Stimulated activated CD8-positive, alpha-beta memory T cell treated with anti-CD3 and anti-CD28 coated beads, Interleukin-2, amount 100 ng/mL, for 48 hours (primary cell): ENCODE measurements around the gene RNMT.
A peak's percentile ranks its signal among the peaks of the same experiment; 100 is the strongest.
"Not testable (repeated sequence)": the region's sequence is repeated elsewhere in the genome, so short reads cannot be mapped to it uniquely, and the experiment has no call there.

Source experiments
- DNase-seq, 2 donors: peaks; one replicate each; pipeline ENCODE4 v3.0.0-alpha.2; 2020; ENCODE audit warnings: low read depth in 2 of 2

The RNMT gene

DNA sequence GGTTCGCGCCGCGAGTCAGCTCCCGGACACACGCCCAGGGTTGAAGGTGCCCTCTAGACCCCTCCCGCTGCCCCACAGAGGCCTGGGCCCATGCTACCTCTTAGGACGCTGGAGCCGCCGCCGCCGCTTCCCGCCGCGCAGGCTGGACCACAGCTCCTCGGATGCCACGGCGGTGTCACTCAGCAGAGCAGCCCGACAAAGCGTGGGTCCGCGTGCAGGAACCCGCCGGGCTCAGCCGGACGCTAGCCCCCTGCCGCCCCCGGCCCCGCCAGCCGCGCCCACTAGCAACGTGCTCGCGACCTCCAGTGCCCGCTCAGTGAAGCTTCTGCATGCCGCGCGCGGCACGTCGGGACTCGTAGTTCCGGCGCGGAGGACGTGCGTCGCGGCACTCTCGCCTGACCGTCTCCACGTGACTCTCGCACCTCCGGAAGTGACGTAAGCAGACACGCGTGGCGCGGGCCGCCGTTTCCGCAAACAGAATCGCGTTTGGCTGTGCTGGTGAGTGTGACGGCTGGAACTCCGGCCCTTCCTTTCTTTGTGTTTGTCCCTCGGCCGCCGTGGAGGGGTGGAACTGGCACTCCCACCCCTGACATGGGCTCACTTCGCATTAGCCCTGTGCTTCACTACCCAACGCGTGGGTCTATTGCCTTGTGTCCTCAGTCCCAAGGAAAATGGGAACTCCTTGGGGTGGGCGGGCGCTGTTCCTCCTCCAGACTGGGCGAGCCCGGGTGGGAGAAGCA, at the start of gene RNMT, which contains the start of gene FAM210A:
TSS of gene RNMT (plus strand) at position 442 of the 740 bp plus-strand sequence. CDS start 4,845 bp downstream, outside the sequence.
TSS of gene FAM210A (minus strand) at position 327 of the 740 bp plus-strand sequence. CDS start 44,481 bp downstream, outside the sequence.
- DNase-seq, result peak; percentile 91 to 92

DNA sequence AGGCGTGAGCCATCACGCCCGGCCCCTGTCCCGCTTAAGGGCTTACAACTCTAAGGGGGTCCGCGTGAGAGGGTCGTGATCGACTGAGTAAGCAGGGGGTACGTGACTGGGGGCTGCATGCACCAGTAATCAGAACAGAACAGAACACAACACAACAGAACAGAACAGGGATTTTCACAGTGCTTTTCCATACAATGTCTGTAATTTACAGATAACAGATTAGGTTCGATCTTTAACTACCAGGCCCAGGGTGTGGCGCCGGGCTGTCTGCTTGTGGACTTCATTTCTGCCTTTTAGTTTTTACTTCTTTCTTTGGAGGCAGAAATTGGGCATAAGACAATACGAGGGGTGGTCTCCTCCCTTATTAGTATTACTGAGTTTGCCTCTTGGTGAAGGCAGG, 49.1 kb upstream of the RNMT start:
- DNase-seq, result not testable (repeated sequence)

DNA sequence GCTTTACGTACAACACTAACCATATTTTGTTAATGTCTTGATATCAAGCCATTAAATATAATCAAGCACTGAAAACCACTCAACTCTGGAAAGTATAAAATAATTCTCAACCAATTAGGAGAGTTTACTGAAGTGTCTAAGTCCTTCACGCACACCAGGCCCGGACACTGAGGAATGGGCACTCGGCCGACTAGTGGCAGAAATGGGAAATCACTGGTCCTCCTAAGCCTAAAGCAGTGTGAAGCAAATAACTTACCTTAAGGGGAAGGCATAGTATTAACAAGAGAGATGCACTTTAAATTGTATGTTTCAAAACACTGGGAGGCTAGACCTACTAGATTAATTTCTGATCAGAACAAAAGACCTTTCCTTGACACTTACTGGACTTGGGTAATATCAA, 45.9 kb upstream of the RNMT start:
- no peak for DNase-seq

DNA sequence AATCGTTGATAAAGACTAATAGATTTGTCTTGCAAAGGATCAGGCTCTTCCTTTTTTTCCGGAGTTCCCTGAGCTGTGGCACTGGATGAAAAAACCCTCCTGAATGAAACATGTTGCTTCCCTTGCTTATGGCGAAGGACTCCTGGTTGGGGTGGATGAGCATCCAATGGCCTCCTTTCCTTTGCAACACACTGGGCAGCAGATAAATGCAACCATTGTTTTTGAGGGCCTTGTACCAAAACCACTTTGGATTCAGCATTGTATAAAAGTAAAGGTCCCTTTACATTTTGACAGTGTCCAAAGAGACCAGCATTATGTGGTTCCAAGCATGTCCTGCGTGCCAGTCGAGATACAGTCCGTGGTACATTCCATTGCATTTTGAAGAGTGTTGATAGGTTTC, 44.8 kb upstream of the RNMT start:
- DNase-seq, result no peak

DNA sequence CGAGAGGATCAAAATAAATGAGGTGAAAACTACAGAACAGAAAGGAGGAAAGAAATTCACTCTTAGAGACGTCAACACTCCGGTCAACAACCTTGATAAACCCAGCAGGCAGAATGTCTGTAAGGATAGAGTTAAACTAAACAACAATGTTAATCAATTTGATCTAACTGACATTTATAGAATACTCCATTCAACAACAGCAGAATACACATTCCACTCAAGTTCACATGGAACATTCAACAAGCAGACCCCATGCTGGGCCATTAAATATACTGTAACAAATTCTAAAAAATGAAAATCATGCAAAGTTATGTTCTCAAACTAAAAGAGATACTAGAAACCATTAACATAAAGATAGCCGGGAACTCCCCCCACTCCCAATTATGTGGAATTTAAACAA, 41.9 kb upstream of the RNMT start:
- DNase-seq, result no peak

DNA sequence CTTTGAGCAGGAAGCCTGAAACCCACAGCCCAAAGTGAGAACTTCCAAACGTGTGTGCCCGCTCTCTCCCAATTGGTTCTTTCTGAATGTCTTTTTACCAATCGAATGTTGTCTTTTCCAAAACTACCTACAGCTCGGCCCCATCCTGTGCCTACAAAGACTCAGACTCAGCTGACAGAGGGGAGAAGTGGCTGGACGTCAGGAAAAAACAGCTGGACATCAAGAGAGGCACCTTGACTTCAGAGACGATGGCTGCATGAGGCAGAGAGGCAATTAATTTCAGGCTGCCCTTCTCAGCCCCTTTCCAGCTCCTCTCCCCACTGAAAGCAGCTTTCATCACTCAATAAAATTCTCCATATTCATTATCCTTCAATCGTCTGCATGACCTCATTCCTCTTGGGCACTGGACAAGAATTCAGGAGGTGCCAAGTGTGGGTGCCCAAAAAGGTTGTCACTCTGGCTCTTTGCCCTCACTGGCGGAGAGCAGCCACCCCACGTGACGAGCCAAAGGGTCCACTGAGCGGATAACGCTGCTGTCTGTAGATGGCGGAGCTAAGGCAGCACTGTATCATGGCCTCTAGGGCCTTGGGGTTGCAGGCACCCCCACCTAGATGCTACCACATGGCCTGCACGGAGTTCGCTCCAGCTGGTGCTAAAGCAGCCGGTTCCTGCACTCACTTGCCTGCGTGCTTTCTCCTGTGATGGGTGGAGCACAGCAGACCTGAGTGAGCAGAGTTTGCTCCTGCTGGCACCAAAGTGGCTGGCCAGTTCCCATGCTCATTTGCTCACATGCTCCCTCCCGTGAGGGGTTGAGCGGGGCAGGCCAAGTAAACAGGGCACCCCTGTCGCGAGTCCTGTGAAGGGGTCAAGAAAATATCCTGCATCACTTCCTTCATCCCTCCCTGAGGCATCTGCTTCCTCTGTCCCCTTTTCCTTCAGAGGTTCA, 38.0 kb upstream of the RNMT start:
- DNase-seq, result no peak

DNA sequence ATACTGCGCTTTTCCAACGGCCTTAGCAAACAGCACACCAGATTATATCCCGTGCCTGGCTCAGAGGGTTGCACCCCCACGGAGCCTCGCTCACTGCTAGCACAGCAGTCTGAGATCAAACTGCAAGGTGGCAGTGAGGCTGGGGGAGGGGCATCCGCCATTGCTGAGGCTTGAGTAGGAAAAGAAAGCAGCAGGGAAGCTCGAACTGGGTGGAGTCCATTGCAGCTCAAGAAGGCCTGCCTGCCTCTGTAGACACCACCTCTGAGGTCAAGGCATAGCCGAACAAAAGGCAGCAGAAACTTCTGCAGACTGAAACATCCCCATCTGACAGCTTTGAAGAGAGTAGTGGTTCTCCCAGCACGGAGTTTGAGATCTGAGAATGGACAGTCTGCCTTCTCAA, 36.4 kb upstream of the RNMT start:
- not testable (repeated sequence) for DNase-seq

DNA sequence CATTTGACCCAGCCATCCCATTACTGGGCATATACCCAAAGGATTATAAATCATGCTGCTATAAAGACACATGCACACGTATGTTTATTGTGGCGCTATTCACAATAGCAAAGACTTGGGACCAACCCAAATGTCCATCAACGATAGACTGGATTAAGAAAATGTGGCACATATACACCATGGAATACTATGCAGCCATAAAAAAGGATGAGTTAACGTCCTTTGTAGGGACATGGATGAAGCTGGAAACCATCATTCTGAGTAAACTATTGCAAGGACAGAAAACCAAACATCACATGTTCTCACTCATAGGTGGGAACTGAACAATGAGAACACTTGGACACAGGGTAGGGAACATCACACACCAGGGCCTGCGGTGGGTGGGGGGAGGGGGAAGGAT, 31.1 kb upstream of the RNMT start:
- DNase-seq, result not testable (repeated sequence)

DNA sequence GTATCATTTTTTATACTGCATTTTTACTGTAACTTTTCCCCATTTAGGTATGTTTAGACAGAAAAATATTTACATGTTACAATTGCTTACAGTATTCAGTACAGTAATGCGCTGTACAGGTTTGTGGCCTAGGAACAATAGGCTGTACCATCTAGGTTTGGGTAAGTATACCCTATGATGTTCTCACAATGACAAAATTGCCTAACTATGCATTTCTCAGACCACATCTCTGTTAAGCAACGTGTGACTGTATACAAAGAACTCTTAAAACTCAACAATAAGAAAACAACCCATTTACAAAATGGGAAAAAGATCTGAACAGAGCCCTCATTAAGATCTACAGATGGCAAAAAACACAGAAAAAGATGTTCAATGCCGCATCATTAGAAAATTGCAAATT, 29.5 kb upstream of the RNMT start:
- DNase-seq, result no peak

DNA sequence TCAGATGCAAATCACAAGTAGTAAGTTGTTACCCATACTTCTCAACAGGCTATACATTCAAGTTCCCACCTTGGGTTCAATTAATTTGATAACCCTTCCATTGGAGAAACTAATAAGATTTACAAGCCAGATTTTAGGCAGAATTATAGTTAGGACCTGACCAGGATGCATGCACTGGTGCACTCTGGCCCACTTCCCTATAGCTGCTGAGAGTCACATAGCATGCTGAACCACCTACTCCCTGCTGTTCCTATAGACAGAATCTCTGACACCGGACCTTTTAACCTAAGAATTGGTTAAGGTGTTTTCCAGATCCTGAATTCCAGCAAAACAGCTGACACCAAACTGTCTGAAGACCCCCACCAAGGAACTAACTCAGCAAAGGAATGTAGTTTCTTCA, 26.3 kb upstream of the RNMT start:
- no peak for DNase-seq

DNA sequence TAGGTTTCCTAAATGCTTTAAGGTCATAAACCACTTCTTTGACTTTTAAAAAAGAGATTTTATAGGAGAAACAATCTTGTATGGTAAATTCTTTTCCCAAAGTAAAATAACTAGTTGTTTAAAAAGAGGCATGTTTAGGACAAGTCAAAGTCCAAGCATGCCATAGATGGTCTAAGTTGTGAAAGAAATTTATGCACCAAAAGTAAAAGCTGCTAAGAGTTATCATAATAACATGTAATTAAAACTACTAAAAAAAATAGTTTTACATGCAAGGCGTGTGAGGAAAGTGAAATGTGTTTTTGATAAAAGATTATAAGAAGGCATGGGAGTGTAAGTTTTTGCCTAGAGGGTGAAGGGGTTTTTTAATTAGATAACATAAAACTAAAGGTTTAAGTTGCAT, 22.6 kb upstream of the RNMT start:
- DNase-seq, result no peak

DNA sequence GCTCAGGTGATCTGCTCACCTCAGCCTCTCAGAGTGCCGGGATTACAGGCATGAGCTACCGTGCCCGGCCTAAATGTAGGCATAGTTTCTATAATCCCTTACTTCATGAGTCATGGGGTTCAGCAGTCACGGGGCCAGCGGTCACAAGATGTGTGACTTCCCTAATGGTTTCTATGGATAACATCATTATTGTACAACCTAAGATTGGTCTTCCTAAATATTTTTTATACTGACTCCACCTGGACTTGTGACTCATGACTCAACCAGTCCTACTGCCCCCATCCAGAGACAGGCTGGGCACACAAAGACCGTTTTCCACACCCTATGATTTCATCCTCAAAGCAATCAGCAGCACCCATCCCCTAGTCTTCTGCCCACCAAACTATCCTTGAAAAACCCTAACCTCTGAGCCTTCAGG, 16.1 kb upstream of the RNMT start:
- DNase-seq, result no peak

DNA sequence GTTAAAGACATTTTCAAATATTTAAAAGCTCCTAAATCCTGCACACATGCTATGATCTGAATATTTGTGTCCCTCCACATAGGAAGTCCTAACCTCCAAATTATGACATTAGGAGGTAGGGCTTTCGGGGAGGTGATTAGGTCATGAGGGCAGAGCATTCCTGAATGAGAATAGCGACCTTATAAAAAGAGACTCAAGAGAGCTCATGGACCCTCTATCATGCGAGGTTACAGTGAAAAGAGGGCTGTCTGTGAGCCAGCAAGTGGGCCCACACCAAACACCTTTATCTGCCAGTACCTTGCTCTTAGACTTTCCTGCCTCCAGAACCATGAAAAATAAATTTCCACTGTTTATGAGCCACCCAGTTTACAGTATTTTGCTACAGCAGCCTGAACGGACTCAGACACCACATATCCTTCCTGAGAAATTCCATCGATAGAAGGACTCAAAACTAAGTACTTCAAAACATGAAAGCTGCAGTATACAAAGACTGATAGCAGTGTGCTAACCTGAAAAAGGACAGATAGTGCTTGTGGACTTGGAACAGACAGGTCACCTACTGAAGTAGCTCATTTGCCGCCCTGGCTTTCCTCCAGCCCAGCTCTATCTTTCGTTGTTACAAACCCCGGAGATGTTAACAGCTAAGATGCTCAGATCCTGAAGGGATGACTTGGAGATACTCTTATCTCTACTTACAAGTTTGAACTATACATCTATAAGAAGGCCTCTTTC, 13.9 kb upstream of the RNMT start:
- no peak for DNase-seq

DNA sequence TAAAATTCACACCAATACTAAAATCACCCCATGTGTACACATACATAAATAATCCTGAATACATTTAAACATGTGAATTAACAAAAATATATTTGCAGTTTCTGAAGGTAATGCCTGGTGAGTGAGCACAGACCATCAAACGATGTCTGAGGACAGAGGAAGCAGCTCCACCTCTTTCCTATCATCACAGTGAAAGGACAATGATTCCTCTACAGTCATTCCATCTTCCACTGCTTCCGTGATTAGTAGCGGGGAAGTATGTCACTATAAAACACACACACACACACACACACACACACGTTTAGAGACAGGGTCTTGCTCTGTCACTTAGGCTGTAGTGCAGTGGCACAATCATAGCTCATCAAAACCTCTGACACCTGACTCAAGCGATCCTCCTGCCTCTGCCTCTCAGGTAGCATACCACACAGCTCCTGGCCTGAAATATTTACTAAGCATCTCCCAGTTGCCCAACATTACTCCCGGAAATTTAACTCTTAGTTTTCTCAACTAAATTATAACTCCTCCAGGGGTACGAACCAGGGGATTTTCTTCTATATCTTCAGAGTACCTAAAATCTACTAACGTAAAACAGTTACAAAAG, 12.9 kb upstream of the RNMT start:
- DNase-seq, result no peak

DNA sequence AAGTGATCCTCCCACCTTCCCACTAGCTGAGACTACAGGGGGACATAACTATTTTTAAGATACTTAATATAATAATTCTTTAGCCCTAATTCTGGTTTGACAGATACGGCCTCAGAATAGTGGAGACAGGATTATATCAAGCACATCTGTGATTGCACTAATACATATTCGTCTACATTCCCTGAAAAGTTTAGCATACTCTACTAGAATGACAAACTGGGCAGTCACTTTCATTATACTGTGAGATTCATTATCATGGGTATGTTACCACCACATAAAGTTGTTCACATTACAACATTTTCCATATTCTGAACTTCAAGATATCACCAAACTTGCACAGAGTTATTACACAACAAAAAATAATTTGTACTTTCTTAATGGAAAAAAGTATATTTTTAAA, 11.1 kb upstream of the RNMT start:
- no peak for DNase-seq

DNA sequence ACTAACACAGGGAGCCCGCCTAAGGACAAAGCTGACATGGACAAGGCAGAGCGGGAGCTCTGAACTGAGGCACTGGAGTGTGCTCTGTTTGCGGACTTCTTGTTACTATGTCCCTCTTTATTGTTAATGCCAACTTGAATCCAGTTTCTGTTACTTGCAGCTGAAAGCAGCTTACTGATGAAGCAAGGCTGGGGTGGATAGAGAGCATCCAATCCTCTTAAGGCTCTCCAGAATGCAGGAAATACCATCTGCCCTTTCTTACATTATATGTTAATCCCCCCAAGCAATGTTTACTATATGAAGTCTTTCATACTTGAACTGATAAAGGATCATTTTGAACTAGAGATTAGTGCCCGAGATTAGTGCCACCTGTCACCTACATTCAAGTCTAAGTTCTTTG, 9.6 kb upstream of the RNMT start:
- no peak for DNase-seq

DNA sequence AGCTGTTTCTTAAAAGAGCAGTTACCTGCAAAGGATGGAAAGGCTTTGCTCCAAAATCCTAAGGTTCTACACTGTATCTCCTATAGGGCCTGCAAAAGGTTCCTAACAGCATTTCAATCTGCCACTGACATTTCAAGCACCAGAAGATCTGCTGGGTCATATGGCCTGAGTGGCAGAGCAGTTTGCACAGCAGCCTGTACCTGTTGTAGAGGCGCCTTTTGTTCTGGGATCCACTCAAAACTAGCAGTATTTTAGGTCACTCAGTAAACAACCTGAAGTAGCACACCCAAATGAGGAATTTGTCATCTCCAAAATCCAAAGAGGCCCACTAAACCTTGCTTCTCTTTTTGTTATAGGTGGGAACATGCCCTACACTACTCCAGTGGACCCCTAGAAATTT, 6.3 kb upstream of the RNMT start:
- no peak for DNase-seq

DNA sequence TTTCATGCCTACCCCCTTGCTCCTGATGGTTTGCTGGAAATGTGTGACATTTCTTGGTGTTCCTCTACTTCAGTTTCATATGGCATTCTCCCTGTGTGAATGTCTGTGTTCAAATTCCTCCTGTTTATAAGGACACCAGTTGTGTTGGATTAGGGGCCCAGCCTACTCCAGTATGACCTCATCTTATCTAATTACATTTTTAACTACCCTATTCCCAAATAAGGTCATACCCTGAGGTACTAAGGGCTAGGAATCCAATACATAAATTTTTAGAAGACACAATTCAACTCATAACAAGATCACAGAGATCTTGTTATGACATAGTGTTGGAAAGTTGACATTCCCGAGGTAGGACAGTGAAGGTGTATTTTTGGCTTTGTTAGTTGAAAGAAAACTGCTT, 5.6 kb upstream of the RNMT start:
- DNase-seq, result no peak

DNA sequence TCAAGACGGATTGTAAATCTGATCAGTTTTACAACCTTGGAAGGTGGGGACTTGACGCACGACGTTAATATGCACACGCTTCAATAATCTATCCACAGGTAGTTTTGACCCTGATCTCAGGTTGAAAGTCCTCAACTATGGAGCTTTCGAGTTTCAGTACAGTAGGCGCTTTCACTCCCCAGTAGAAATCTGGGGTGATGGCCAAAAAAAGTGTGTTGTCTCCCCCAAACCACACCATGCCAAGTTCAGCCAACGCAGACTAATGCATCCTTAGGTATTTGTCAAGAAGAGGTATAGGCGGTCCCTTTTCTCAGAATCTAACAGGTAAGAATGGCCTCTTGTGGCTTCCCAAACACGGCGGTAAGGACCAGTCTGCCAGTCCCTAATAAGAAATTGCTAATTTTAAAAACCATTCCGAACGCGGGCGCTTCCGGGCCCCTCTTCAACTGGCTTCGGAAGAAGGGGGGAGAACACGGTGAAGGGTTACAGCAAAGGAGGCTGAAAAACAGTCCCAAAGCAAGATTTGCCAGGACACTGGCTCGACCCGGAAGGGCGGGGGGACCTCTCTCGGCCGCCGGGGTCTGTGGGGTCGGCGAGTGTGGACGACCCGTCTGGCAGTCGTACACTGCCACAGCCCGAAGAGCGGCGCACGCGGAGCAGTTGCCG, 774 bp upstream of the RNMT start:
- no peak for DNase-seq

DNA sequence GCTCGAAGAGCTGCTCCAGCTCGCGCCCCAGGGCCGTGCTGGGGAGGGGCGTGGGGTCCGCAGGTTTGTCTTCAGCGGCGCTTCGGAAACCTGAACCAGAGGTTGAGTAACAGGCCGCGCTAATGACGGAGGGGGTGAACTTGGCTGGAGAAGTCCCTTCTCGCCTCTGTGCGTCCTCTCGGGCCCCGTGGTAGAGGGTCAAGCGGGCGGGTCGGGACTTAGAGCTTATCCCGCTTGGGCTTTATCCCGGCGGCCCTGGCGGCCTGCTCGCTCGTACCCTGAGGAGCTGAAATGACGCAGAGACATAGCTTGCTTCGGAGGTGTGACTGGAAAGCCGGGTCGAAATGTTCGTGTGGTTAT, 479 bp downstream of the RNMT start:
- DNase-seq, result peak; percentile 2 to 6

DNA sequence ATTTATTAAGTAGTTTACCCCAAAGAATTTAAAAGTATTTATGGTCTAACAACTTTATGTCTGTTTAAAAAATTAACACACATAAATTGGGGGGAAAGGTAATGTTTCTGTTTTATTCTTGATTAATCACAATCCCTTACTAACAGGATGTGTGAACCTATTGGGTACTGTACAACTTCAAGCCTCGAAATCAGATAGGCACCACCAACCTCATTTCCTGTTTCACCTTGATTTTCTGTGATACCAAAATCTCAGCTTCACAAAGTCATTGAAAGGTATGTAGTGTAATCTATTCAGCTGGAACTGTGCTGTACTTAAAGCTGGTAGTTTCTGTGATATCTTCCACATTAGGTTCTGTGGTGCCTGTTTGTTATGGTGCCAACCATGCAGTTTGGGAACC, 4.0 kb downstream of the RNMT start:
- DNase-seq, result no peak
